ENCODE data around the gene APOE. TPM values are rescaled to one million over a fixed set of nuclear protein-coding genes. Genes with fewer than 3 reads are reported as not detected.

The APOE gene
- total RNA-seq, 1 experiment from 2014 or later = 530 TPM

DNA sequence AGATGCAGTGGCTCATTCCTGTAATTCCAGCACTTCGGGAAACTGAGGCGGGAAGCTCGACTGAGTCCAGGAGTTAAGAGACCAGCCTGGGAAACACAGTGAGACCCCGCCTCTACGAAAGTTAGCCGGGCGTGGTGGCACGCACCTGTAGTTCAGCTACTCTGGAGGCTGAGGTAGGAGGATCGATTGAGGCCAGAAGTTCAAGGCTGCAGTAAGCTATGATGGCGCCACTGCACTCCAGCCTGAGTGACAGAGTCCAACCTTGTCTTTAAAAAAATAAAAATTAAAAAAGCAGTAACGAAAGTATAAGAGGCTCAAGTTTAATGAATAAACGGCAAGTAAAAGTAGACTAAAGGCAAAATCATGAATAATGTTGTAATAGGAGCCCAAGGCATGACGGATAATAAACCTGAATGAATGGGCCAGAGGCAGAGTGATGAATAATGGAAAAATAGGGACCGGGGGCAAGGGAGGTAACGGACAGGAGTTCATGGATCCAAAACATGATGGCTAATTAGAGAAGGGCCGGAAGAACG is 15.7 kb upstream of the APOE start:
- peaks cover 3% of the 10 kb centered on the region for H4K20me1 ChIP-seq (ENCODE audit: control insufficient read depth, insufficient read depth, insufficient read length)
- no peak overlapping the region for H3K18ac ChIP-seq (ENCODE audit: insufficient read length, low read depth, low read length)
- peak overlapping the region; percentile 49 for H3K27ac ChIP-seq (ENCODE audit: insufficient read length, low read depth, low read length)
- H2AK5ac ChIP-seq (ENCODE audit: insufficient read length, low read length) = no peak overlapping the region
- H3K9me3 ChIP-seq (ENCODE audit: control insufficient read depth, low read depth, low read length) = no peaks in the 10 kb centered on the region
- no peak overlapping the region for H2BK5ac ChIP-seq (ENCODE audit: insufficient read length, low read length)
- H4K91ac ChIP-seq (ENCODE audit: insufficient read length, low read depth, low read length) = no peak overlapping the region
- H3K27ac Mint-ChIP-seq = peak overlapping the region; percentile 89 to 100 (median 97)
- peaks cover 15% of the 10 kb centered on the region for H3K79me1 ChIP-seq (ENCODE audit: insufficient read depth, low read depth, low read length, poor library complexity, severe bottlenecking)
- no peak overlapping the region for H3K56ac ChIP-seq (ENCODE audit: insufficient read length, low read depth, low read length)
- H4K5ac ChIP-seq (ENCODE audit: insufficient read length, low read depth, low read length) = no peak overlapping the region
- peaks cover 3 to 23% of the 10 kb centered on the region in 2 experiments for H3K4me1 Mint-ChIP-seq
- peak overlapping the region; percentile 18 for H3K9ac ChIP-seq (ENCODE audit: extremely low read depth, insufficient read length, low read length)
- no peaks in the 10 kb centered on the region for H3K27me3 ChIP-seq (ENCODE audit: insufficient read depth, low read length)
- H3K9me3 Mint-ChIP-seq = no peaks in the 10 kb centered on the region
- H2BK15ac ChIP-seq (ENCODE audit: low read depth, low read length) = no peak overlapping the region
- no peak overlapping the region for H2BK20ac ChIP-seq (ENCODE audit: low read depth, low read length, poor library complexity, severe bottlenecking)
- H2BK12ac ChIP-seq (ENCODE audit: insufficient read length, low read depth, low read length) = no peak overlapping the region
- TF ChIP-seq, protein P1, sequence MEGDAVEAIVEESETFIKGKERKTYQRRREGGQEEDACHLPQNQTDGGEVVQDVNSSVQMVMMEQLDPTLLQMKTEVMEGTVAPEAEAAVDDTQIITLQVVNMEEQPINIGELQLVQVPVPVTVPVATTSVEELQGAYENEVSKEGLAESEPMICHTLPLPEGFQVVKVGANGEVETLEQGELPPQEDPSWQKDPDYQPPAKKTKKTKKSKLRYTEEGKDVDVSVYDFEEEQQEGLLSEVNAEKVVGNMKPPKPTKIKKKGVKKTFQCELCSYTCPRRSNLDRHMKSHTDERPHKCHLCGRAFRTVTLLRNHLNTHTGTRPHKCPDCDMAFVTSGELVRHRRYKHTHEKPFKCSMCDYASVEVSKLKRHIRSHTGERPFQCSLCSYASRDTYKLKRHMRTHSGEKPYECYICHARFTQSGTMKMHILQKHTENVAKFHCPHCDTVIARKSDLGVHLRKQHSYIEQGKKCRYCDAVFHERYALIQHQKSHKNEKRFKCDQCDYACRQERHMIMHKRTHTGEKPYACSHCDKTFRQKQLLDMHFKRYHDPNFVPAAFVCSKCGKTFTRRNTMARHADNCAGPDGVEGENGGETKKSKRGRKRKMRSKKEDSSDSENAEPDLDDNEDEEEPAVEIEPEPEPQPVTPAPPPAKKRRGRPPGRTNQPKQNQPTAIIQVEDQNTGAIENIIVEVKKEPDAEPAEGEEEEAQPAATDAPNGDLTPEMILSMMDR (conservative IDR thresholded peaks at IDR 0.05) = no peak
- H3K23me2 ChIP-seq (ENCODE audit: insufficient read length, low read depth, low read length, poor library complexity, severe bottlenecking) = peaks cover 6% of the 10 kb centered on the region
- H2AFZ ChIP-seq (ENCODE audit: low read length) = no peak overlapping the region
- H3K4me2 ChIP-seq (ENCODE audit: insufficient read depth, insufficient read length, low read length) = peak overlapping the region; percentile 60
- H3K36me3 Mint-ChIP-seq (ENCODE audit: insufficient read depth in 1 of 3, low read depth in 3 of 3) = peaks cover 45 to 71% (median 68%) of the 10 kb centered on the region in 3 experiments; a peak in 6 of 7 replicates
- no peaks in the 10 kb centered on the region; the same call in 1 of the 2 replicates for H3K27me3 Mint-ChIP-seq (ENCODE audit: low read depth)
- H2BK120ac ChIP-seq (ENCODE audit: low read depth, low read length, poor library complexity, severe bottlenecking) = no peak overlapping the region
- no peak overlapping the region for H3T11ph ChIP-seq (ENCODE audit: low read length)
- WGBS (ENCODE audit: extremely low coverage, insufficient read length, low lambda C conversion rate) = no CpG with 5 or more reads among the region's 17 CpGs
- no peak overlapping the region for H3K23ac ChIP-seq (ENCODE audit: insufficient read length, low read depth, low read length)
- H3K4me1 ChIP-seq (ENCODE audit: insufficient read depth, low read length) = peaks cover 6% of the 10 kb centered on the region; the same call in 1 of the 2 replicates
- H4K8ac ChIP-seq (replicated peaks; ENCODE audit: insufficient read length, low read depth, low read length) = no peak overlapping the region
- H3K4me3 Mint-ChIP-seq = peak overlapping the region; percentile 81 to 86
- peaks cover 12% of the 10 kb centered on the region for H3K79me2 ChIP-seq (ENCODE audit: insufficient read depth, low read length)
- no peak for DNase-seq
- no peak overlapping the region for H3K14ac ChIP-seq (ENCODE audit: insufficient read depth, low read length)
- H3K4ac ChIP-seq (ENCODE audit: low read depth, low read length) = no peak overlapping the region
